H1 (cell line): ENCODE data around the gene RNF125. TPM values are rescaled to one million over a fixed set of nuclear protein-coding genes. Genes with fewer than 3 reads are reported as not detected.

ENCODE experiments used
- CTCF ChIA-PET: fragments of 300-600 bp; sonication (Branson Sonifier 250); formaldehyde crosslinking; loops from one replicate; lab custom pipeline; 2021; ENCODE audit not compliant: partially characterized antibody; lab: Charles Lee
- POLR2A ChIA-PET: fragments of 300-600 bp; sonication (Branson Sonifier 250); formaldehyde crosslinking; loops from one replicate; lab custom pipeline; 2021; ENCODE audit warnings: inconsistent platforms; ENCODE audit not compliant: partially characterized antibody; lab: Charles Lee
- DNase-seq, 2 experiments: peaks; one replicate each; pipeline versions ENCODE4 v3.0.0 to v3.0.0-alpha.2; 2010 to 2022; ENCODE audit warnings: low spot score in 2 of 2, low read depth in 1 of 2, mixed read lengths in 1 of 2
- FAIRE-seq: peaks from 2 replicates; lab custom pipeline; 2011; peaks lifted over from hg19 to GRCh38; lab: Jason Lieb, UNC
- H2AFZ ChIP-seq: 2 replicates; pipeline ENCODE4 v1.8.1; 2012; ENCODE audit warnings: low read length, inconsistent platforms
- H2AK5ac ChIP-seq: 2 replicates; pipeline ENCODE4 v1.6.1; 2013; ENCODE audit warnings: low read depth, low read length
- H2BK120ac ChIP-seq: replicated peaks from 2 replicates; pipeline ENCODE3; 2013; ENCODE audit warnings: low read depth, low read length, inconsistent platforms
- H2BK12ac ChIP-seq: 2 replicates; pipeline ENCODE4 v1.6.1; 2013; ENCODE audit warnings: low read depth, low read length
- H2BK15ac ChIP-seq: 2 replicates; pipeline ENCODE4 v1.6.1; 2013; ENCODE audit warnings: low read length
- H2BK20ac ChIP-seq: 2 replicates; pipeline ENCODE4 v1.6.1; 2013; ENCODE audit warnings: low read length
- H2BK5ac ChIP-seq: 2 replicates; pipeline ENCODE4 v1.6.1; 2013; ENCODE audit warnings: low read depth, low read length
- H3K14ac ChIP-seq: 2 replicates; pipeline ENCODE4 v1.6.1; 2013; ENCODE audit warnings: inconsistent platforms; ENCODE audit not compliant: insufficient read length
- H3K18ac ChIP-seq: 2 replicates; pipeline ENCODE4 v1.6.1; 2013; ENCODE audit warnings: low read length; ENCODE audit errors: extremely low read depth
- H3K23ac ChIP-seq: 2 replicates; pipeline ENCODE4 v1.6.1; 2013; ENCODE audit warnings: inconsistent platforms; ENCODE audit not compliant: insufficient read length
- H3K23me2 ChIP-seq: 2 replicates; pipeline ENCODE4 v1.6.1; 2013; ENCODE audit warnings: low read depth, low read length
- H3K27ac ChIP-seq: 2 replicates; pipeline ENCODE4 v1.6.1; 2011; ENCODE audit warnings: low read depth, low read length, inconsistent platforms
- H3K27me3 ChIP-seq, 4 experiments: replicated peaks in 1 of 4; 1 replicate in 1 of 4; 2 replicates in 3 of 4; pipeline versions ENCODE4 v1.6.1 to v1.8.1; 2011 to 2013; ENCODE audit warnings: low read length in 3 of 4, mild to moderate bottlenecking in 3 of 4, inconsistent platforms in 2 of 4, mixed read lengths in 2 of 4, moderate library complexity in 1 of 4; ENCODE audit not compliant: control insufficient read depth in 3 of 4, insufficient read depth in 3 of 4; ENCODE audit errors: extremely low read depth in 1 of 4
- H3K36me3 ChIP-seq, 4 experiments: 2 replicates each; pipeline versions ENCODE4 v1.6.1 to v1.8.1; 2011 to 2013; ENCODE audit warnings: mild to moderate bottlenecking in 4 of 4, low read length in 3 of 4, moderate library complexity in 2 of 4, control low read depth in 1 of 4, inconsistent platforms in 1 of 4; ENCODE audit not compliant: insufficient read depth in 4 of 4, control insufficient read depth in 2 of 4
- H3K4ac ChIP-seq: replicated peaks from 2 replicates; pipeline ENCODE3; 2013; ENCODE audit warnings: low read length, low read depth, mixed read lengths, inconsistent platforms; ENCODE audit not compliant: insufficient read length
- H3K4me1 ChIP-seq, 4 experiments: replicated peaks in 1 of 4; 1 replicate in 1 of 4; 2 replicates in 3 of 4; pipeline versions ENCODE4 v1.6.1 to v1.8.1; 2011 to 2013; ENCODE audit warnings: low read length in 3 of 4, inconsistent platforms in 2 of 4, mixed read lengths in 1 of 4; ENCODE audit not compliant: insufficient read depth in 4 of 4, control insufficient read depth in 3 of 4
- H3K4me2 ChIP-seq, 2 experiments: 2 replicates each; pipeline versions ENCODE4 v1.6.1 to v1.8.1; 2011 to 2013; ENCODE audit warnings: low read depth in 2 of 2, low read length in 2 of 2, control low read depth in 1 of 2, inconsistent platforms in 1 of 2, mild to moderate bottlenecking in 1 of 2; ENCODE audit not compliant: insufficient read depth in 1 of 2
- H3K4me3 ChIP-seq, 4 experiments: fragments of 200-600, 300-600 bp in 1 of 4; sonication (generic), shearing (Covaris generic), sonication (Bioruptor Twin) in 1 of 4; 2 replicates each; pipeline versions ENCODE4 v1.5.1 to v1.8.1; 2011 to 2016; ENCODE audit warnings: low read length in 4 of 4, low read depth in 3 of 4, control low read depth in 2 of 4, inconsistent platforms in 2 of 4, mild to moderate bottlenecking in 2 of 4, mixed read lengths in 1 of 4, moderate library complexity in 1 of 4; ENCODE audit not compliant: insufficient read depth in 2 of 4; ENCODE audit errors: extremely low read depth in 1 of 4
- H3K56ac ChIP-seq: replicated peaks from 2 replicates; pipeline ENCODE3; 2013; ENCODE audit warnings: low read depth, mild to moderate bottlenecking, mixed read lengths, low read length, inconsistent platforms; ENCODE audit not compliant: insufficient read length
- H3K79me1 ChIP-seq: 2 replicates; pipeline ENCODE4 v1.6.1; 2013; ENCODE audit warnings: low read depth, low read length, control low read depth
- H3K79me2 ChIP-seq, 2 experiments: 2 replicates each; pipeline versions ENCODE4 v1.6.1 to v1.8.1; 2012 to 2013; ENCODE audit warnings: low read length in 2 of 2, mild to moderate bottlenecking in 2 of 2, inconsistent platforms in 1 of 2; ENCODE audit not compliant: insufficient read depth in 2 of 2, control insufficient read depth in 1 of 2
- H3K9ac ChIP-seq, 4 experiments: replicated peaks in 1 of 4; 1 replicate in 1 of 4; 2 replicates in 3 of 4; pipeline versions ENCODE4 v1.6.1 to v1.8.1; 2011 to 2013; ENCODE audit warnings: low read depth in 3 of 4, low read length in 3 of 4, control low read depth in 2 of 4, mild to moderate bottlenecking in 2 of 4, moderate library complexity in 2 of 4, inconsistent platforms in 1 of 4; ENCODE audit errors: extremely low read depth in 1 of 4
- H3K9me3 ChIP-seq, 2 experiments: 2 replicates each; pipeline versions ENCODE4 v1.6.1 to v1.8.1; 2012 to 2013; ENCODE audit warnings: mild to moderate bottlenecking in 2 of 2, moderate library complexity in 2 of 2, control low read depth in 1 of 2, inconsistent platforms in 1 of 2, low read depth in 1 of 2, low read length in 1 of 2, mixed read lengths in 1 of 2; ENCODE audit not compliant: insufficient read depth in 2 of 2
- H4K20me1 ChIP-seq, 2 experiments: replicated peaks in 1 of 2; 2 replicates each; pipeline versions ENCODE3 to v1.8.1; 2011 to 2013; ENCODE audit warnings: inconsistent platforms in 2 of 2, low read length in 2 of 2, mild to moderate bottlenecking in 1 of 2; ENCODE audit not compliant: insufficient read depth in 2 of 2, control insufficient read depth in 1 of 2
- H4K5ac ChIP-seq: 2 replicates; pipeline ENCODE4 v1.6.1; 2013; ENCODE audit warnings: low read length, low read depth, mixed read lengths, inconsistent platforms; ENCODE audit not compliant: insufficient read length
- H4K8ac ChIP-seq: 2 replicates; pipeline ENCODE4 v1.8.0; 2013; ENCODE audit warnings: mild to moderate bottlenecking, moderate library complexity, low read length, inconsistent platforms; ENCODE audit not compliant: insufficient read depth; ENCODE audit errors: extremely low read depth
- H4K91ac ChIP-seq: replicated peaks from 2 replicates; pipeline ENCODE3; 2013; ENCODE audit warnings: low read length, mixed read lengths, inconsistent platforms; ENCODE audit not compliant: insufficient read length
- SP2 ChIP-seq: IDR thresholded peaks from 2 replicates; pipeline ENCODE4 v1.6.1; 2012; ENCODE audit warnings: mild to moderate bottlenecking, low read length, inconsistent platforms
- WGBS, 2 experiments: shearing (Covaris generic) in 1 of 2; methylation state at CpG; one replicate each; pipeline versions ENCODE4 v1.1.6 to v1.1.7; 2013 to 2015; ENCODE audit warnings: low lambda C conversion rate in 2 of 2, mixed read lengths in 2 of 2, inconsistent platforms in 1 of 2, low coverage in 1 of 2, missing lambda C conversion rate in 1 of 2; ENCODE audit not compliant: insufficient replicate concordance in 2 of 2, insufficient coverage in 1 of 2, insufficient read length in 1 of 2; ENCODE audit errors: extremely low coverage in 1 of 2, missing lambda C conversion rate in 1 of 2; 5-methylcytosine and 5-hydroxymethylcytosine counted together
- polyA plus RNA-seq, 7 experiments: library from polyadenylated mRNA; depleted of rRNA in 3 of 7; stranded (reverse) in 5 of 7; unstranded in 2 of 7; fragments of >200 nt in 5 of 7; fragments of 200-250 nt in 2 of 7; gene quantifications; 1 replicate in 5 of 7; 2 replicates in 1 of 7; 4 replicates in 1 of 7; pipeline versions ENCODE4 v1.2.1 to v1.2.3, GENCODE V29; 2011 to 2013; ENCODE audit warnings: missing spikeins in 2 of 7, mixed read lengths in 2 of 7
- total RNA-seq: library from RNA; stranded (reverse); fragmentation: NEBNext Ultra II Directional; extraction: Animal tissue kit (Norgen Biotek cat#: 25700); gene quantifications from 2 replicates; pipeline ENCODE4 v1.2.1, GENCODE V29; 2021

RNF125 gene
- total and polyA plus RNA-seq, 2 of the 8 experiments (the other 6 are each of a cell fraction or from before 2014, with no cell fraction given) = 14.3 to 15.2 TPM

- H3K36me3 ChIP-seq = peaks cover 0 to 10% (median 0%) of the 10 kb centered on the region in 4 experiments; a peak in 1 of 8 replicates
- 89% methylated on average over 4 of the region's 4 CpGs; no CpG with 5 or more reads in 1 of the 2 experiments for whole genome bisulfite sequencing, 2 experiments
- no peak overlapping the region for H4K5ac ChIP-seq
- no peaks in the 10 kb centered on the region for H3K27me3 ChIP-seq
- no peak overlapping the region for H2BK12ac ChIP-seq
- H3K79me2 ChIP-seq = peaks cover 23 to 76% of the 10 kb centered on the region in 2 experiments
- TF ChIP-seq SP2 = no peak
- no peak overlapping the region; a peak in 1 of 4 replicates for H3K4me2 ChIP-seq
- no peak overlapping the region for H2BK5ac ChIP-seq
- H3K14ac ChIP-seq = no peak overlapping the region
- no peak for FAIRE-seq
- H2BK20ac ChIP-seq = no peak overlapping the region
- no peak overlapping the region for H3K56ac ChIP-seq
- no peak overlapping the region for H3K4me3 ChIP-seq
- H4K20me1 ChIP-seq = peaks cover 6 to 11% of the 10 kb centered on the region in 2 experiments
- H3K27ac ChIP-seq = no peak overlapping the region
- no peak overlapping the region for H2AK5ac ChIP-seq
- H3K23ac ChIP-seq = no peak overlapping the region
- CTCF ChIA-PET = interaction anchor here (0.5 to 1.3 kb wide), 2 partner anchors 118 to 1602 kb away, joined by 3 to 5 read pairs; no protein-coding TSS in a partner anchor
- peaks cover 8% of the 10 kb centered on the region for H3K79me1 ChIP-seq
- H3K23me2 ChIP-seq = peaks cover 5% of the 10 kb centered on the region; the same call in 1 of the 2 replicates
- no peak overlapping the region for H2AFZ ChIP-seq
- H2BK120ac ChIP-seq = no peak overlapping the region
- H3K9me3 ChIP-seq = no peaks in the 10 kb centered on the region
- no peak overlapping the region for H3K4ac ChIP-seq
- H3K4me1 ChIP-seq = peaks cover 0 to 3% (median 2%) of the 10 kb centered on the region in 4 experiments; a peak in 3 of 7 replicates
- H3K9ac ChIP-seq = no peak overlapping the region; a peak in 1 of 7 replicates
- no peak overlapping the region for H4K91ac ChIP-seq
- POLR2A ChIA-PET = interaction anchor here (0.6 to 1.5 kb wide), 3 partner anchors 9 to 183 kb away, joined by 4 to 10 read pairs (median 4); no protein-coding TSS in a partner anchor
- no peak overlapping the region for H2BK15ac ChIP-seq
- DNase-seq = no peak
- no peak overlapping the region for H4K8ac ChIP-seq
- H3K18ac ChIP-seq = no peak overlapping the region
These were observed 77.2 kb downstream of the RNF125 start for GRCh38 chr18:32095900-32096229.
